ENCODE data around the gene ZNF362. TPM values are rescaled to one million over a fixed set of nuclear protein-coding genes. Genes with fewer than 3 reads are reported as not detected.

ZNF362 gene
- total and polyA plus RNA-seq, 4 donors = 2.3 to 6.3 (median 5.4) TPM

- peak; percentile 34 for TF ChIP-seq REST (IDR thresholded peaks at IDR 0.05)
- TF ChIP-seq HNF4A (conservative IDR thresholded peaks at IDR 0.05) = no peak
These were observed 708 bp upstream of the ZNF362 start (continued) for GRCh38 chr1:33255347-33256220.

DNA sequence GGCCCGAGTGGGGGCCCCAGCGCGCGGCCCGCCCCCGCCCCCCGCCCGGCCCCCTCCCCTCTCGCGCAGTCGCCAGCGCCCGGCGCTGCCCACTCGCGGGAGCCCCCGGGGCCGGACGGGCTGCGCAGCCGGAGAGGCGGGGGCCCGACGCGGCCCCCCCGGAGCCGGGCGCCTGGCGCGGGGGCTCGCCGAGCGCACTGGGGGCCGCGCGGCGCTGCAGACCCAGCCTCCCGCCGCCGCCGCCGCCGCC, 146 bp upstream of the ZNF362 start:
- under 1% methylated on average over 43 of the region's 43 CpGs for WGBS
- Histone ChIP-seq H3K4me1 (ENCODE audit: control insufficient read depth in 4 of 4, insufficient read depth in 4 of 4, low read length in 3 of 4) (peaks cover 8 to 29% (median 21%) of the 10 kb centered on the region in 4 donors), H3K27me3 (ENCODE audit: control insufficient read depth in 4 of 4, insufficient read depth in 4 of 4, low read length in 3 of 4) (no peaks in the 10 kb centered on the region), H3K9me3 (ENCODE audit: control insufficient read depth in 4 of 4, low read length in 3 of 4) (no peaks in the 10 kb centered on the region), H3K9ac (ENCODE audit: low read depth in 1 of 2, low read length in 2 of 2) (no peak overlapping the region), H3K4me3 (ENCODE audit: low read depth in 1 of 3, low read length in 3 of 3) (peak overlapping the region in 1 of 3 donors; percentile 90), H3K36me3 (ENCODE audit: control insufficient read depth in 4 of 4, insufficient read depth in 3 of 4, low read depth in 1 of 4, low read length in 3 of 4) (no peaks in the 10 kb centered on the region), H3K27ac (ENCODE audit: low read depth in 1 of 2, low read length in 2 of 2) (no peak overlapping the region)
- TF ChIP-seq, protein P1, sequence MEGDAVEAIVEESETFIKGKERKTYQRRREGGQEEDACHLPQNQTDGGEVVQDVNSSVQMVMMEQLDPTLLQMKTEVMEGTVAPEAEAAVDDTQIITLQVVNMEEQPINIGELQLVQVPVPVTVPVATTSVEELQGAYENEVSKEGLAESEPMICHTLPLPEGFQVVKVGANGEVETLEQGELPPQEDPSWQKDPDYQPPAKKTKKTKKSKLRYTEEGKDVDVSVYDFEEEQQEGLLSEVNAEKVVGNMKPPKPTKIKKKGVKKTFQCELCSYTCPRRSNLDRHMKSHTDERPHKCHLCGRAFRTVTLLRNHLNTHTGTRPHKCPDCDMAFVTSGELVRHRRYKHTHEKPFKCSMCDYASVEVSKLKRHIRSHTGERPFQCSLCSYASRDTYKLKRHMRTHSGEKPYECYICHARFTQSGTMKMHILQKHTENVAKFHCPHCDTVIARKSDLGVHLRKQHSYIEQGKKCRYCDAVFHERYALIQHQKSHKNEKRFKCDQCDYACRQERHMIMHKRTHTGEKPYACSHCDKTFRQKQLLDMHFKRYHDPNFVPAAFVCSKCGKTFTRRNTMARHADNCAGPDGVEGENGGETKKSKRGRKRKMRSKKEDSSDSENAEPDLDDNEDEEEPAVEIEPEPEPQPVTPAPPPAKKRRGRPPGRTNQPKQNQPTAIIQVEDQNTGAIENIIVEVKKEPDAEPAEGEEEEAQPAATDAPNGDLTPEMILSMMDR (IDR thresholded peaks at IDR 0.05; ENCODE audit: low read depth, low read length, missing input control) = no peak
- TF ChIP-seq YY1 (IDR thresholded peaks at IDR 0.05) = no peak
- TF ChIP-seq GABPA (IDR thresholded peaks at IDR 0.05 in 1 of 2, conservative IDR thresholded peaks at IDR 0.05 in 1 of 2) = no peak
- TF ChIP-seq ATF3 (IDR thresholded peaks at IDR 0.05) = no peak
- no peak for TF ChIP-seq RXRA (IDR thresholded peaks at IDR 0.05)
- no peak for TF ChIP-seq FOXA2 (IDR thresholded peaks at IDR 0.05)
- TF ChIP-seq RAD21 (IDR thresholded peaks at IDR 0.05) = no peak
- TF ChIP-seq HNF4G (IDR thresholded peaks at IDR 0.05) = no peak
- no peak for TF ChIP-seq NR2F2 (IDR thresholded peaks at IDR 0.05)
- no peak for TF ChIP-seq HNF4A (conservative IDR thresholded peaks at IDR 0.05)
- DNase-seq (ENCODE audit: low spot score) = no peak

- peak overlapping the region; percentile 77 to 82 for H3K27ac ChIP-seq (ENCODE audit: low read depth in 1 of 2, low read length in 2 of 2)
- H3K9me3 ChIP-seq (ENCODE audit: control insufficient read depth in 4 of 4, low read length in 3 of 4) = no peaks in the 10 kb centered on the region
- DNase-seq (ENCODE audit: low spot score) = no peak
- H3K4me3 ChIP-seq (ENCODE audit: low read depth in 1 of 3, low read length in 3 of 3) = peak overlapping the region; percentile 44 to 90 (median 77)
- H3K36me3 ChIP-seq (ENCODE audit: control insufficient read depth in 4 of 4, insufficient read depth in 3 of 4, low read depth in 1 of 4, low read length in 3 of 4) = no peaks in the 10 kb centered on the region
- under 1% methylated on average over 18 of the region's 18 CpGs for WGBS
- TF ChIP-seq RXRA (IDR thresholded peaks at IDR 0.05) = peak in 1 of 2 donors; percentile 2
- TF ChIP-seq YY1 (IDR thresholded peaks at IDR 0.05) = peak; percentile 25
- TF ChIP-seq RAD21 (IDR thresholded peaks at IDR 0.05) = no peak
- no peaks in the 10 kb centered on the region for H3K27me3 ChIP-seq (ENCODE audit: control insufficient read depth in 4 of 4, insufficient read depth in 4 of 4, low read length in 3 of 4)
- H3K9ac ChIP-seq (ENCODE audit: low read depth in 1 of 2, low read length in 2 of 2) = peak overlapping the region; percentile 60 to 93
- H3K4me1 ChIP-seq (ENCODE audit: control insufficient read depth in 4 of 4, insufficient read depth in 4 of 4, low read length in 3 of 4) = peaks cover 8 to 32% (median 21%) of the 10 kb centered on the region in 4 donors
These were observed 997 bp downstream of the ZNF362 start for GRCh38 chr1:33257207-33257771.

Measured in liver (tissue), 9 donors.